ENCODE results near the gene TLE4. TPM values are rescaled to one million over a fixed set of nuclear protein-coding genes. Genes with fewer than 3 reads are reported as not detected.
A peak's percentile ranks its signal among the peaks of the same experiment; 100 is the strongest.

Gene TLE4
- total RNA-seq, 2 experiments from 2014 or later, result 30.1 to 35.3 TPM

GRCh38 chr9:79756414-79756813, 184.6 kb downstream of the TLE4 start:
- H3K36me3 Mint-ChIP-seq, result peaks cover 3% of the 10 kb centered on the region
- no peak for DNase-seq
- peaks cover 10% of the 10 kb centered on the region for H3K4me1 Mint-ChIP-seq
- no peaks in the 10 kb centered on the region for H3K27me3 Mint-ChIP-seq
- H3K27ac Mint-ChIP-seq, result no peak overlapping the region
- H3K4me3 Mint-ChIP-seq, result no peak overlapping the region
- H3K9me3 Mint-ChIP-seq, result peaks cover under 1% of the 10 kb centered on the region

GRCh38 chr9:79757074-79757473, 185.3 kb downstream of the TLE4 start:
- no peak overlapping the region for H3K4me3 Mint-ChIP-seq
- peaks cover 3% of the 10 kb centered on the region for H3K36me3 Mint-ChIP-seq
- no peaks in the 10 kb centered on the region for H3K27me3 Mint-ChIP-seq
- H3K27ac Mint-ChIP-seq, result no peak overlapping the region
- H3K4me1 Mint-ChIP-seq, result peaks cover 10% of the 10 kb centered on the region
- H3K9me3 Mint-ChIP-seq, result no peaks in the 10 kb centered on the region
- DNase-seq, result no peak

DNA sequence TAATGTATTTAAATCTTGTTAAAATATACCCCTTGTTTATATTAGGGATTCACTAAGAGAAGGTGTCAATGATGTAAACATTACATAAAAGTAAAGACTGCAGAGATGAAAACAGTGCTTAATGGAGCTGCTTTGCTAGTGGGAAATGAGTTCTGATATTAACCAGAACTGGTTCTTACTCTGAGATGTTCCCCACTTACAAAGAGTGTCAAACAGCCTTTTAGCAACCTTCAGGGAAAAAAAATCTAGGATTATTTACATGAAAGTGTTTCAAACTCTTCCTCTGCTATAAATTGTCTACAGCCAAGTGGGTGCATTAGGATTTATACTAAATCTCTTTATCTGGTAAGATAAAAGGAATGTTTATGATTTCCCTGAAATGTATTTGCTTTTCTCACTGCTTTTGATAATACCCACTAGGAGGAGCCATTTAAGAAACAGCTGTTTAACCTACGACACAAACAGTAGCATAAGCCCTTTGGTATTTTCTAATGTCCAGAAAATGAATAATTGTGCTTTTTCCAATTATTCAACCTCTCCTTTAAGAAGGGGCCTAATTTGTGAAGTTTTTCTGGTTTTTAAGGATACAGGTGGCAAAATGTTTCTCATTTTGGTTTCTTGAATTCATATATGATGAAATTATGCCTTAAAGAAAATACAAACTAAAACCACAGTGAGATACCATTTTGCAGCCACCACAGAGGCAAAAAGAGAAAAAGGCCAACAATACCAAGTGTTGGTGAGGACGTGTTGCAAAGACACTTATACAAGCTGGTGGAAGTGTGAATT, 186.3 kb downstream of the TLE4 start:
- no peaks in the 10 kb centered on the region for H3K9me3 Mint-ChIP-seq
- H3K4me3 Mint-ChIP-seq, result no peak overlapping the region
- H3K27me3 Mint-ChIP-seq, result no peaks in the 10 kb centered on the region
- H3K27ac Mint-ChIP-seq, result no peak overlapping the region
- no peak for DNase-seq
- H3K4me1 Mint-ChIP-seq, result peaks cover 10% of the 10 kb centered on the region
- peaks cover 2% of the 10 kb centered on the region for H3K36me3 Mint-ChIP-seq

DNA sequence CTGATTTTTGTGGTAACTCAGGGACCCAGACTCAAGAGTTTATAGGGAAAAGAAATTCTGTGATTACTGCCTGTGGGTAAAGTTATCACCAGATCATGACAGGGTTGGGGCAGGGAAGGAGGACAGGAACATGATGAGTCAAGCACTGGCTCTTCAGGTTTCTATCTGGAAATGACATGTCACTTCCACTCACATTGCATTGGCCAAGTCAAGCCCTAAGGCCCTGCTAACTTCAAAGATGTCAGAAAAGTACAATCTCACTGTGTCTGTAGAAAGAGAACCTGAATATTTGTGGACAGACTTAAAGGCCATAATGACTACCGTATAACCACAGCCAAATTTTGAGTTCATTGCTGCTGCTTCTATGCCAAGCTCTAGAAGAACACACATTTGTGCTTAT, 187.7 kb downstream of the TLE4 start:
- Mint-ChIP-seq H3K4me3 (no peak overlapping the region), H3K27ac (no peak overlapping the region), H3K9me3 (no peaks in the 10 kb centered on the region), H3K27me3 (no peaks in the 10 kb centered on the region), H3K4me1 (peaks cover 10% of the 10 kb centered on the region), H3K36me3 (peaks cover 2% of the 10 kb centered on the region)
- peak; percentile 5 for DNase-seq

- no peak for DNase-seq
- H3K27me3 Mint-ChIP-seq, result no peaks in the 10 kb centered on the region
Measured at GRCh38 chr9:79762070-79762469, 190.3 kb downstream of the TLE4 start.

DNA sequence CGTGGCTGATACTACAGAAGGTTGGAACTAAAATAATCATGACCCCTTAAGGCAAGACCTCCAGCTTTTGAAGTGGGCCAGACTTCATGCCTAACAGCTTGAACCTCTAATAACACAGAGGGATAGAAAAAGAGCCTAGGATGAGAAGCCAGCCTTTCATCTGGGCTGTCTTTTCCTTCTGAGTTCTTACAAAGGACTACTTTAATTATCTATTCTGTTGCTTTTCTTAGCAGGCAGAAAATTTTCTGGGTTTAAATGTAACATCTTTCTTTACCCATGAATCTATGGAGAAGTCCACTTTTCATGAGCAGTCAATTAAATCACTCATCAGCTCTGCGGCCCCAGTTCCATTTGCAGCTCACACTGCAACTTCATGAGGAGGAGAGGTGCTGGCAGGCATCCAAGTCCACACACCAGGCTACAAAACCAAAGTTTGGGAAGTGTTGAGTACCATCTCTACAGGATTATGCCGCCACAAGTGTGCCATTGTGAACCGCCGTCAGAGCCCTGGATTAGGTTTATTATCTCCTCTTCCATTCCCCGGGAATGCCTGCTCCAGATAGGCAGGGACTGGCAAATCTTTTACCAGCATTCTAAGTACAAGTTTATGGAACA, 192.0 kb downstream of the TLE4 start:
- DNase-seq, result no peak
- no peak overlapping the region for H3K27ac Mint-ChIP-seq
- peaks cover 10% of the 10 kb centered on the region for H3K4me1 Mint-ChIP-seq
- H3K36me3 Mint-ChIP-seq, result peaks cover 2% of the 10 kb centered on the region
- H3K4me3 Mint-ChIP-seq, result no peak overlapping the region
- H3K9me3 Mint-ChIP-seq, result no peaks in the 10 kb centered on the region
- no peaks in the 10 kb centered on the region for H3K27me3 Mint-ChIP-seq

More at GRCh38 chr9:79762070-79762469, 190.3 kb downstream of the TLE4 start:
- Mint-ChIP-seq H3K27ac (no peak overlapping the region), H3K9me3 (no peaks in the 10 kb centered on the region), H3K36me3 (peaks cover 2% of the 10 kb centered on the region), H3K4me1 (peaks cover 10% of the 10 kb centered on the region), H3K4me3 (no peak overlapping the region)

DNA sequence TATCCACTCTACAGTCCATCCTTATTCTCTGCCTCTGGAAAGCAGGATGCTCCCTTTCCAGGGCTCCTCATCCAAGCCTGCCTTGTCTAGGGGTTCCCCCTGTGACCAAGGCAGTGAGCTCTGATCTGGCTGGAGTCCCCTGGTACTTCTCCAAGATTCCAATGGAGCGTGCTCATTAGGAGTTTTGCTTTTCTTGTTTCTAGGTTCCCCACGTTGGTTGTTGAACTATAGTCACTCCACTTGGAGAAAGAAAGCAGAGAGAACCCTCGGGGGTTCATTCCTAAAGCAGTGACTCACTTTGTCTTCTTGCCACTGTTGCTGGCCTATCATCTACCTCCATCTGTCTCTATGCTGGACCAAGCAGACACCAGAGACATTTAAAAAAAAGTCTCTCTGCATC, 192.6 kb downstream of the TLE4 start:
- no peak overlapping the region for H3K4me3 Mint-ChIP-seq

GRCh38 chr9:79765466-79765865, 193.7 kb downstream of the TLE4 start:
- no peak for DNase-seq
- no peaks in the 10 kb centered on the region for H3K4me1 Mint-ChIP-seq
- no peaks in the 10 kb centered on the region for H3K36me3 Mint-ChIP-seq
- H3K27ac Mint-ChIP-seq, result no peak overlapping the region
- H3K27me3 Mint-ChIP-seq, result no peaks in the 10 kb centered on the region
- no peak overlapping the region for H3K4me3 Mint-ChIP-seq
- no peaks in the 10 kb centered on the region for H3K9me3 Mint-ChIP-seq

More for the DNA sequence above, 192.6 kb downstream of the TLE4 start:
- H3K36me3 Mint-ChIP-seq, result no peaks in the 10 kb centered on the region
- H3K27ac Mint-ChIP-seq, result no peak overlapping the region
- H3K27me3 Mint-ChIP-seq, result no peaks in the 10 kb centered on the region
- H3K9me3 Mint-ChIP-seq, result no peaks in the 10 kb centered on the region
- peaks cover 6% of the 10 kb centered on the region for H3K4me1 Mint-ChIP-seq
- no peak for DNase-seq

- H3K4me1 Mint-ChIP-seq, result no peaks in the 10 kb centered on the region
- no peaks in the 10 kb centered on the region for H3K9me3 Mint-ChIP-seq
- DNase-seq, result no peak
- no peak overlapping the region for H3K27ac Mint-ChIP-seq
- H3K36me3 Mint-ChIP-seq, result no peaks in the 10 kb centered on the region
- H3K4me3 Mint-ChIP-seq, result no peak overlapping the region
- no peaks in the 10 kb centered on the region for H3K27me3 Mint-ChIP-seq
Measured at GRCh38 chr9:79766091-79766490, 194.3 kb downstream of the TLE4 start.

GRCh38 chr9:79768194-79768593, 196.4 kb downstream of the TLE4 start:
- Mint-ChIP-seq H3K4me3 (no peak overlapping the region), H3K36me3 (no peaks in the 10 kb centered on the region)
- no peak for DNase-seq

DNA sequence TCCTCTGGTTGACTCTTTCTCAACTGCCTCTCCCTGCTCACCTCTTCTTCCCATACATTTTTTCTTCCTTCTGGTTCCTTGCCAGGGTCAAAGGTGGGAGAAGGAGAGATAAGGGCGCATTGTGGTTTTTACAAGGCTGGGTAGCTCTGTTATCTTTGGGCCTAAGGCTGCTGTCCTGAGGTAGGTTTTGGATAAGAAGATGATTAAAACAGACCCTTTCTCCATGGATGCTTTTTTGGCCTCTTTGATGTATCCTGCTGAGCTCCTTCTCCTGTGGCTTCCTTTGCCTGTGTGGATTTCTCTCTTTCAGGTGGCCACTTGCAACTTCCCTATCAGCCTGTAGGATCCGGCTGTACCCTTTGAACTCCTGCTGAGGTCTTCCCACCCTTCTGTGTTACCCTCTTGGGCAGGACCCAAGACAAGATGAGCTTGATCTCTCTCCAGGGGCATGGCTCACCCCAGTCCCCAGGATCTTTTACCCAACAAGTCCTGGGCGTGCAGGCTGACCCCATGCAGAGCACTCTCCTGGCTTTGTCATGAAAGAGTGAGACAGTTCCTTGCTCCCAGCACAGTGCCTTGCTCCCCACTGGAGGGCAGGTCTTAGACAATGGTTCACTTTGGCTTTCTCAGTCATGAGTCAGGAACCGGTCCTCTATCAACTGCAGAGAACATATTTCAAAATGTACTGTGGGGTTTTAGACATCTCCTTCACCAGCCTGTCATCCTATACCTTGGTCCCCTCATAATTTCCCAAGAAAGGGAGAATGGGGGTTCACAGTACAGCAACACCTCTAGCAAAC, 197.9 kb downstream of the TLE4 start:
- no peaks in the 10 kb centered on the region for H3K4me1 Mint-ChIP-seq
- no peaks in the 10 kb centered on the region for H3K36me3 Mint-ChIP-seq
- no peak for DNase-seq
- H3K27me3 Mint-ChIP-seq, result no peaks in the 10 kb centered on the region
- H3K9me3 Mint-ChIP-seq, result no peaks in the 10 kb centered on the region
- no peak overlapping the region for H3K4me3 Mint-ChIP-seq
- no peak overlapping the region for H3K27ac Mint-ChIP-seq

More at GRCh38 chr9:79768194-79768593, 196.4 kb downstream of the TLE4 start:
- Mint-ChIP-seq H3K4me1 (no peaks in the 10 kb centered on the region), H3K27me3 (no peaks in the 10 kb centered on the region), H3K27ac (no peak overlapping the region), H3K9me3 (no peaks in the 10 kb centered on the region)

DNA sequence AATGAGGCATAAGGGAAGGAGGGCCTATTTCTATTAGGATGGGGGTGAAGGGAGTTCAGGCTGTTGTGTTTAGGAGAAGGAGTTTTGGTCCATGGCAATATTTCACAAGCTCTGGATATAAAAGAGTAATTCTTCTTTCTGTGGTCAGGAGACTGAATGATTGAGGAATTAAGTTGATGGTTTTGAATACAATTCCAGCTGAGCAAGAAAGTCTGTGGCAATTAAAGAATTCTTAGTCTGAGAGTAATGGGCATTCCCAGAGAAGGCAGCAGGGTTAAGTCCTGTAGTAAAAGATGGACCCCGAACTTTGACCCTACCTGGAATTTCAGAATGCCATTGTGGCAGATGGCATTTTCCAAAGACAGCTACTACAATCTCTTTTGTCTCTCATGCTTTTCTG, 202.6 kb downstream of the TLE4 start:
- Mint-ChIP-seq H3K36me3 (no peaks in the 10 kb centered on the region), H3K9me3 (no peaks in the 10 kb centered on the region), H3K27ac (no peak overlapping the region), H3K4me3 (no peak overlapping the region), H3K27me3 (no peaks in the 10 kb centered on the region), H3K4me1 (no peaks in the 10 kb centered on the region)
- no peak for DNase-seq
